Endothelial cell of umbilical vein (primary cell): ENCODE measurements around the gene MYO1E. TPM values are rescaled to one million over a fixed set of nuclear protein-coding genes. Genes with fewer than 3 reads are reported as not detected.

ENCODE experiments used
- BruUV-seq: library from RNA; stranded (reverse); fragments of 400-500 nt; replicated peaks from 2 replicates; lab custom pipeline; 2021; lab: Mats Ljungman, UMichigan
- CTCF ChIA-PET: fragments of 300-600, 350-600 bp; sonication (Branson Sonifier 250); formaldehyde crosslinking; loops from one replicate; lab custom pipeline; 2021; ENCODE audit warnings: antibody characterized with exemption, inconsistent platforms; lab: Charles Lee
- POLR2A ChIA-PET: fragments of 300-600, 350-600 bp; sonication (Branson Sonifier 250); formaldehyde crosslinking; loops from one replicate; lab custom pipeline; 2021; ENCODE audit warnings: antibody characterized with exemption, inconsistent platforms; lab: Charles Lee
- DNase-seq: peaks from one replicate; pipeline ENCODE4 v3.0.0-alpha.2; 2011; ENCODE audit warnings: low read depth, low spot score
- FAIRE-seq: peaks from 2 replicates; lab custom pipeline; 2011; peaks lifted over from hg19 to GRCh38; lab: Jason Lieb, UNC
- H2AFZ ChIP-seq: 2 replicates; pipeline ENCODE4 v1.6.0; 2012; ENCODE audit warnings: low read depth, low read length, control low read depth, inconsistent platforms
- H3K27ac ChIP-seq: 2 replicates; pipeline ENCODE4 v1.5.1; 2011; ENCODE audit warnings: low read depth, mild to moderate bottlenecking, control low read depth, low read length, moderate library complexity; ENCODE audit not compliant: insufficient read depth
- H3K27me3 ChIP-seq, 2 experiments: 2 replicates each; pipeline versions ENCODE4 v1.6.0 to v1.6.1; 2011; ENCODE audit warnings: low read length in 2 of 2, mixed read lengths in 1 of 2; ENCODE audit not compliant: control insufficient read depth in 2 of 2, insufficient read depth in 2 of 2
- H3K36me3 ChIP-seq, 2 experiments: 2 replicates in 1 of 2; 3 replicates in 1 of 2; pipeline ENCODE4 v1.5.1; 2011; ENCODE audit warnings: low read length in 2 of 2, mild to moderate bottlenecking in 1 of 2, moderate library complexity in 1 of 2; ENCODE audit not compliant: control insufficient read depth in 2 of 2, insufficient read depth in 2 of 2; ENCODE audit errors: extremely low read depth in 1 of 2
- H3K4me1 ChIP-seq: 3 replicates; pipeline ENCODE4 v1.5.1; 2011; ENCODE audit warnings: mild to moderate bottlenecking, low read length; ENCODE audit not compliant: control insufficient read depth, insufficient read depth; ENCODE audit errors: extremely low read depth
- H3K4me2 ChIP-seq: 2 replicates; pipeline ENCODE4 v1.6.1; 2011; ENCODE audit warnings: low read length, control low read depth, mixed read lengths; ENCODE audit not compliant: insufficient read depth
- H3K4me3 ChIP-seq, 3 experiments: fragments of 200-600 bp in 1 of 3; sonication (generic), shearing (Covaris generic) in 1 of 3; replicated peaks in 1 of 3; 2 replicates each; pipeline ENCODE4 v1.5.1; 2011 to 2016; ENCODE audit warnings: control low read depth in 3 of 3, low read length in 3 of 3, mild to moderate bottlenecking in 2 of 3, inconsistent platforms in 1 of 3, low read depth in 1 of 3, moderate library complexity in 1 of 3; ENCODE audit not compliant: insufficient read depth in 1 of 3
- H3K79me2 ChIP-seq: 2 replicates; pipeline ENCODE4 v1.6.0; 2012; ENCODE audit warnings: low read length, inconsistent platforms; ENCODE audit not compliant: control insufficient read depth, insufficient read depth
- H3K9ac ChIP-seq: replicated peaks from 2 replicates; pipeline ENCODE3; 2011; ENCODE audit warnings: low read length, control low read depth; ENCODE audit not compliant: insufficient read depth; ENCODE audit errors: extremely low read depth
- H3K9me1 ChIP-seq: replicated peaks from 3 replicates; pipeline ENCODE4 v1.6.0; 2011; ENCODE audit warnings: mild to moderate bottlenecking, low read length; ENCODE audit not compliant: control insufficient read depth, insufficient read depth; ENCODE audit errors: extremely low read depth
- H3K9me3 ChIP-seq: replicated peaks from 2 replicates; pipeline ENCODE4 v1.5.1; 2012; ENCODE audit warnings: low read length, inconsistent platforms; ENCODE audit not compliant: control insufficient read depth, insufficient read depth
- H4K20me1 ChIP-seq: replicated peaks from 2 replicates; pipeline ENCODE3; 2011; ENCODE audit warnings: mild to moderate bottlenecking, low read length; ENCODE audit not compliant: control insufficient read depth, insufficient read depth; ENCODE audit errors: extremely low read depth
- EZH2 ChIP-seq: IDR thresholded peaks from 2 replicates; pipeline ENCODE4 v1.6.1; 2012; ENCODE audit warnings: borderline replicate concordance, low read depth, mild to moderate bottlenecking, moderate library complexity, low read length, inconsistent platforms; ENCODE audit not compliant: severe bottlenecking
- FOS ChIP-seq: IDR thresholded peaks from 2 replicates; pipeline ENCODE4 v1.6.1; 2011; ENCODE audit warnings: mild to moderate bottlenecking, low read length, moderate library complexity, borderline replicate concordance; ENCODE audit not compliant: insufficient read depth
- JUN ChIP-seq: IDR thresholded peaks from 2 replicates; pipeline ENCODE4 v1.6.1; 2011; ENCODE audit warnings: borderline replicate concordance, low read depth; ENCODE audit not compliant: insufficient read length, insufficient read depth
- dilution Hi-C: fragments of 300-500 bp; cut with MboI; formaldehyde crosslinking; loops from one replicate; pipeline ENCODE4 v1.15.0; 2019; ENCODE audit warnings: low sequenced_read_pairs; ENCODE audit not compliant: extremely low pct_ligation_motif_present
- intact Hi-C: fragments of 100-400 bp; cut with micrococcal nuclease; formaldehyde crosslinking; loops from one replicate; pipeline ENCODE4 v1.10.0; 2022
- polyA plus RNA-seq, 4 experiments: library from polyadenylated mRNA; depleted of rRNA in 3 of 4; stranded (reverse) in 3 of 4; unstranded in 1 of 4; fragments of >200 nt; gene quantifications; 2 replicates each; pipeline versions ENCODE4 v1.2.1 to v1.2.3, GENCODE V29; 2011 to 2012; ENCODE audit warnings: missing spikeins in 1 of 4
- total RNA-seq: library from RNA; stranded (reverse); gene quantifications from 2 replicates; pipeline ENCODE4 v1.2.3, GENCODE V29; 2021
- TF ChIP-seq, protein P1 (sequence below): IDR thresholded peaks from 2 replicates; pipeline ENCODE4 v1.6.1; 2011; ENCODE audit not compliant: insufficient read depth, insufficient read length

The MYO1E gene
- total and polyA plus RNA-seq, 2 donors (not counting 3 experiments of a cell fraction or from before 2014, with no cell fraction given) = 31.6 to 218 TPM

DNA sequence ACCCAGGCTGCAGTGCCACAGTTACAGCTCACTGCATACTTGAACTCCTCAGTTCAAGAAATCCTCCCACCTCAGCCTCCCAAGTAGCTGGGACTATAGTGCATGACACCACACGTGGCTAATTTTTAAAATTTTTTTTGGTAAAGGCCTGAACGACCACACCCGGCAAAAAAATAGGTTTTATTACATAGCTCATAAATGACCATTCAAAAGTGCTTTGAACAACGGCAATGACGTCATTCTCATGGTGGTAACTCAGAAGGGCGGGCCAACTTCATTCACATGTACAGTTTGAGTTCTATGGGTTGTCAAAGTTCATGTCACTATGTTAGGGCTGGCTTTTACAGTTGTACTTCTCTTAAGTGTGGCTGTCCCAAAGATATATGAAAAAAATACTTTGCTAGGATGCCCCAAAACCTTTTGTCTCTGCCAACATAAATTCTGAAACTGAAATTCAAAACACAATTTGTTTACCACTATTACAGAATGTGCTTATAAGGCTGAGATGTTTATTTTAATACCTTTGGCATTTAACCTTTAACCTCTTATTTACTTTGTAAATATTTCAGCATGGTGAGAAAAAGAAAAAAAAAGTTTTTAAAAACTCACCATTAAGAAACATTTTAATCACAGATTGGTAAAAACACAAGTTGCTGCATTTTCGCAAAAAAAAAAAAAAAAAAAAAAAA, 6.2 kb downstream of the MYO1E start:
- TF ChIP-seq, protein P1, sequence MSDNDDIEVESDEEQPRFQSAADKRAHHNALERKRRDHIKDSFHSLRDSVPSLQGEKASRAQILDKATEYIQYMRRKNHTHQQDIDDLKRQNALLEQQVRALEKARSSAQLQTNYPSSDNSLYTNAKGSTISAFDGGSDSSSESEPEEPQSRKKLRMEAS = no peak
- peak; percentile 86 for TF ChIP-seq JUN
- Histone ChIP-seq H4K20me1 (peaks cover 4% of the 10 kb centered on the region), H3K27me3 (no peaks in the 10 kb centered on the region), H3K9me3 (no peaks in the 10 kb centered on the region), H3K4me1 (peaks cover 43% of the 10 kb centered on the region), H3K4me2 (peak overlapping the region; percentile 27), H2AFZ (no peak overlapping the region), H3K36me3 (peaks cover 0 to 3% of the 10 kb centered on the region in 2 experiments), H3K79me2 (peaks cover 87% of the 10 kb centered on the region), H3K27ac (peak overlapping the region; percentile 49), H3K9me1 (no peaks in the 10 kb centered on the region), H3K9ac (no peak overlapping the region), H3K4me3 (no peak overlapping the region)
- BruUV-seq = no TSS peak
- intact Hi-C loops = no loop called here
- CTCF ChIA-PET = interaction anchor here (0.9 to 1.6 kb wide), 4 partner anchors 8 to 119 kb away, joined by 3 to 6 read pairs (median 4); no protein-coding TSS in a partner anchor
- DNase-seq = peak; percentile 58
- POLR2A ChIA-PET = interaction anchor here (0.7 to 0.8 kb wide), 2 partner anchors 8 to 66 kb away, joined by 3 to 4 read pairs; no protein-coding TSS in a partner anchor
- dilution Hi-C loops = no loop called here
- peak; percentile 66 for FAIRE-seq

DNA sequence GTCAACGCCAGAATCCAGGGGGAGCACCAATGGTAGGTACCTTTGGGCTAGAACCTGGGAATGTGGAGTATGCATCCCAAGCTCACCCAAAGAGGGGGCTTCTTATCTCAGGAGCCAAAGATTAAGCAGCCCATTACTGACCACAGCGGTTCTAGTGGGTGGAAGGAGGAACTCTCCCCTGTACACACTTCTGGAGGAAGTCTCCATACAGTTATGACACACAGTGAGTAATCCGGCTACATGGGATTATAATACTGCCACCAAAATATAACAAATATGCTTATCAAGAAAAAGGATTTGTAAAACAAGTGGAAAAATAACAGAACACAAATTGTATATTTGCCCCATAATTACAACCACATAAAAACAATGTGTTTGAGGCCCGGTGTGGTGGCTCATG, 8.4 kb downstream of the MYO1E start:
- Histone ChIP-seq H3K9me3 (no peaks in the 10 kb centered on the region), H2AFZ (no peak overlapping the region), H3K4me2 (no peak overlapping the region), H3K9ac (no peak overlapping the region), H3K36me3 (peaks cover 0 to 3% of the 10 kb centered on the region in 2 experiments), H3K27me3 (no peaks in the 10 kb centered on the region), H4K20me1 (peaks cover 6% of the 10 kb centered on the region), H3K4me3 (no peak overlapping the region), H3K4me1 (peaks cover 28% of the 10 kb centered on the region), H3K79me2 (peaks cover 87% of the 10 kb centered on the region), H3K9me1 (no peaks in the 10 kb centered on the region), H3K27ac (no peak overlapping the region)
- dilution Hi-C loops = no loop called here
- intact Hi-C loops = no loop called here
- ChIA-PET CTCF (interaction anchor here (1.0 to 1.6 kb wide), 2 partner anchors 12 to 117 kb away, joined by 3 to 4 read pairs; no protein-coding TSS in a partner anchor), POLR2A (no interaction called here)
- DNase-seq (peak; percentile 40), FAIRE-seq (peak; percentile 65)
- TF ChIP-seq FOS (peak; percentile 70), EZH2 (no peak)
- BruUV-seq = no TSS peak
